Measurements from ENCODE around the gene CPN1.

DNA sequence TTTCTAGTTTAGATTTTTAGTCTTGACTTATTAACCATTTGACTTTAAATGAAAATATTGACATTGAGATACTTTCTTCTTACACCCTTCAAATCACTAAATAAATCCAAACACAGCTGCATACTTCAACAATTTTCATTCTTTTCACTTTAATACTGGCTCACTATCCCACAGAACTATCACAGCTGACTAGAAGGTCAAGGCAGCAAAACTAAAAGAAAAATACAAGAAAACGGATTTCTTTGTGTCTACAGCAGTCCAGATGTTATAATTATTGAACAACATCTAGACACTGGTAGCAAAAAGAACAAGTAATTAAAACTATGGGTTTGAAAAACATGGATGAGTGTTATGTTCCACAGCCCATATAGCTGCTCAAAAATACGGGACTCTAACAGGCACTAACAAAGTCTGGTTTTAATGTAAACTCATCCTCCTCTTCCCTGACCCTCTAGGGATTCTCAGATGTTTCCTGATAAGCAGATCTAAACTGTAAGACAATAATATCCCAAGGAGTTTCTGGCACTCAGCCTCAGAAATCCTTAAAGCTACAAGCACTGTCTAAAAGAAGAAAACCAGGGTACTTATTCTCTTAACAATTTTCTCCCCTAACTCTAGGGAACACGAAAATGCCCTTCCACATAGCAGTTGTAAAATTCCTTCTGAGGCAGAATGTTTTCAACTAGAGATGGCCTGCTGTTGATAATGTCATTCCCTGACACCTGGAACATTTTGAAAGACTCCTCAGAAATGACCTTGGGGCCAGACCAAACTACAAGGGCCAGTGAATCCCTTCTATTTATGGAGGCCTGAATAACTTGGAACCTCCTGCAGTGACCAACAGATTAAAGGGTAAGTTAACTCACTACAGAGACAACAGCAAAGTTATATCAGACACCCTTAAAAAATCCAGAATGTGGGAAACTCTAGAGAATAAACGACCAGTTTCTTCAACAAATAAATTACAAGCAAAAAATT, 84.7 kb downstream of the CPN1 start:
- TF ChIP-seq, protein P1, sequence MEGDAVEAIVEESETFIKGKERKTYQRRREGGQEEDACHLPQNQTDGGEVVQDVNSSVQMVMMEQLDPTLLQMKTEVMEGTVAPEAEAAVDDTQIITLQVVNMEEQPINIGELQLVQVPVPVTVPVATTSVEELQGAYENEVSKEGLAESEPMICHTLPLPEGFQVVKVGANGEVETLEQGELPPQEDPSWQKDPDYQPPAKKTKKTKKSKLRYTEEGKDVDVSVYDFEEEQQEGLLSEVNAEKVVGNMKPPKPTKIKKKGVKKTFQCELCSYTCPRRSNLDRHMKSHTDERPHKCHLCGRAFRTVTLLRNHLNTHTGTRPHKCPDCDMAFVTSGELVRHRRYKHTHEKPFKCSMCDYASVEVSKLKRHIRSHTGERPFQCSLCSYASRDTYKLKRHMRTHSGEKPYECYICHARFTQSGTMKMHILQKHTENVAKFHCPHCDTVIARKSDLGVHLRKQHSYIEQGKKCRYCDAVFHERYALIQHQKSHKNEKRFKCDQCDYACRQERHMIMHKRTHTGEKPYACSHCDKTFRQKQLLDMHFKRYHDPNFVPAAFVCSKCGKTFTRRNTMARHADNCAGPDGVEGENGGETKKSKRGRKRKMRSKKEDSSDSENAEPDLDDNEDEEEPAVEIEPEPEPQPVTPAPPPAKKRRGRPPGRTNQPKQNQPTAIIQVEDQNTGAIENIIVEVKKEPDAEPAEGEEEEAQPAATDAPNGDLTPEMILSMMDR (IDR thresholded peaks at IDR 0.05; ENCODE audit: low read depth, low read length), result no peak
- TF ChIP-seq EZH2phosphoT487 (IDR thresholded peaks at IDR 0.05; ENCODE audit: low read depth), result no peak
